ENCODE data around the gene PTGES2. TPM values are rescaled to one million over a fixed set of nuclear protein-coding genes. Genes with fewer than 3 reads are reported as not detected.

The PTGES2 gene
- total RNA-seq, 1 donor from 2014 or later: 80.3 TPM

GRCh38 chr9:128081056-128081455, 46.5 kb downstream of the PTGES2 start:
- peaks cover 2% of the 10 kb centered on the region for H3K36me3 Mint-ChIP-seq (ENCODE audit: unreplicated experiment)
- peak overlapping the region; percentile 99 for H3K27ac Mint-ChIP-seq (ENCODE audit: unreplicated experiment)
- peak overlapping the region; percentile 59 for H3K4me3 Mint-ChIP-seq (ENCODE audit: unreplicated experiment)
- H3K9me3 Mint-ChIP-seq (ENCODE audit: unreplicated experiment): no peaks in the 10 kb centered on the region
- H3K4me1 Mint-ChIP-seq (ENCODE audit: unreplicated experiment): peaks cover 49% of the 10 kb centered on the region
- H3K27me3 Mint-ChIP-seq (ENCODE audit: unreplicated experiment): no peaks in the 10 kb centered on the region
- no peak for TF ChIP-seq CTCF (IDR thresholded peaks at IDR 0.05)
- peak; percentile 94 for DNase-seq (ENCODE audit: extremely low spot score, unreplicated experiment)

GRCh38 chr9:128080206-128080605, 47.3 kb downstream of the PTGES2 start:
- no peak for DNase-seq (ENCODE audit: extremely low spot score, unreplicated experiment)
- no peaks in the 10 kb centered on the region for H3K9me3 Mint-ChIP-seq (ENCODE audit: unreplicated experiment)
- peak overlapping the region; percentile 99 for H3K27ac Mint-ChIP-seq (ENCODE audit: unreplicated experiment)
- H3K36me3 Mint-ChIP-seq (ENCODE audit: unreplicated experiment): no peaks in the 10 kb centered on the region
- no peak overlapping the region for H3K4me3 Mint-ChIP-seq (ENCODE audit: unreplicated experiment)
- no peaks in the 10 kb centered on the region for H3K27me3 Mint-ChIP-seq (ENCODE audit: unreplicated experiment)
- peaks cover 49% of the 10 kb centered on the region for H3K4me1 Mint-ChIP-seq (ENCODE audit: unreplicated experiment)
- no peak for TF ChIP-seq CTCF (IDR thresholded peaks at IDR 0.05)

GRCh38 chr9:128078504-128079434, 48.8 kb downstream of the PTGES2 start:
- H3K4me1 Mint-ChIP-seq (ENCODE audit: unreplicated experiment): peaks cover 50% of the 10 kb centered on the region
- no peaks in the 10 kb centered on the region for H3K27me3 Mint-ChIP-seq (ENCODE audit: unreplicated experiment)
- no peak overlapping the region for H3K4me3 Mint-ChIP-seq (ENCODE audit: unreplicated experiment)
- peak overlapping the region; percentile 81 for H3K27ac Mint-ChIP-seq (ENCODE audit: unreplicated experiment)
- no peak for DNase-seq (ENCODE audit: extremely low spot score, unreplicated experiment)
- no peaks in the 10 kb centered on the region for H3K36me3 Mint-ChIP-seq (ENCODE audit: unreplicated experiment)
- no peak for TF ChIP-seq CTCF (IDR thresholded peaks at IDR 0.05)
- no peaks in the 10 kb centered on the region for H3K9me3 Mint-ChIP-seq (ENCODE audit: unreplicated experiment)

GRCh38 chr9:128077847-128078503, 49.6 kb downstream of the PTGES2 start:
- Mint-ChIP-seq H3K4me3 (ENCODE audit: unreplicated experiment) (no peak overlapping the region), H3K36me3 (ENCODE audit: unreplicated experiment) (no peaks in the 10 kb centered on the region), H3K27me3 (ENCODE audit: unreplicated experiment) (no peaks in the 10 kb centered on the region), H3K4me1 (ENCODE audit: unreplicated experiment) (peaks cover 56% of the 10 kb centered on the region), H3K9me3 (ENCODE audit: unreplicated experiment) (no peaks in the 10 kb centered on the region), H3K27ac (ENCODE audit: unreplicated experiment) (peak overlapping the region; percentile 50)
- no peak for DNase-seq (ENCODE audit: extremely low spot score, unreplicated experiment)
- no peak for TF ChIP-seq CTCF (IDR thresholded peaks at IDR 0.05)
